IPS DF 4.7 (cell line): ENCODE data around the gene MYO6.
A peak's percentile ranks its signal among the peaks of the same experiment; 100 is the strongest.

Experiments
- DNase-seq: peaks from one replicate; pipeline ENCODE4 v3.0.0-alpha.2; 2013; ENCODE audit warnings: low spot score; ENCODE audit errors: extremely low read depth

The MYO6 gene

DNA sequence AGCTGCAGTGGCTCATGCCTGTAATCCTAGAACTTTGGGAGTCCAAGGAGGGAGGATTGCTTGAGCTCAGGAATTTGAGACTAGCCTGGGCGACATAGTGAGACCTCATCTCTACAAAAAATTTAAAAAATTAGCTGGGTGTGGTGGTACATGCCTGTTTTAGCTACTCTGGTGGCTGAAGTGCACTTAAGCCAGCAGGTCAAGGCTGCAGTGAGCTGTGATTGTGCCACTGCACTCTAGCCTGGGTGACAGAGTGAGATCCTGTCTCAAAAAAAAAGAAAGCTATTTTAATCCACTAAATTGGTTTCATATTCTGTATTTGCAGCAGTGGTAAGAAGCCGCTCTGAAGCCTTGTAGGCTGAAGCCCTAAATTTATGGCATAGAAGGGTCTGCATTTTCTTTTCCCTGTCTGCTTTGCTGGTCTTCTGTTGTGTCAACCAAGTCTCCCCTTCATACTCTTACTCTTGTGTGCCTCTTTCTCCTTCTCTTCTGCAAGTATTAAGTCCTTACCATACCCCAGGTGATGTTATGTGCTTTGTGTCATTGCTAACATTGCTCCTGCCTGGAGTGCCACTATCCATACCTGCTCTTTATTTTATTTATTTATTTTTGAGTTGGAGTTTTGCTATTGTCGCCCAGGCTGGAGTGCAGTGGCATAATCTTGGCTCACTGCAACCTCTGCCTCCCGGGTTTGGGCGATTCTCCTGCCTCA lies 70.9 kb downstream of the MYO6 start:
- DNase-seq = no peak

DNA sequence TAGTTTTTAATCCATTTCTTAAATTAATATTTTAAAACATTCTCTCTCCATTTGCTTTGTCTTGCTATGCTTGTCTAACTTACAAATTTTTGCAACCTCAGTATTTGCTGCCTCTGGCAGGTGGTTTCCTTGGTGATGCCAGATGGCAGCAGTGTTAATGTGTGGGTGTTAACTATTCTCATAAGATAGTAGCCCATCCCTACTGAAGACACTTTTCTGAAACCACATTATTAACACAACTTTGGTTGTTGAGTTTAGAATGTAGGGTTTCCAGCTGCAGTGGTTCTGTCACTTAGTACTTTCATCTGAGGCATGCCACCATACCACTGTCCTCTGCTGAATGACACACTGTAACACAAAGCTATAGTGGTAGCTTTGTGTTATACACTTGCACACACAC lies 75.1 kb downstream of the MYO6 start:
- no peak for DNase-seq

DNA sequence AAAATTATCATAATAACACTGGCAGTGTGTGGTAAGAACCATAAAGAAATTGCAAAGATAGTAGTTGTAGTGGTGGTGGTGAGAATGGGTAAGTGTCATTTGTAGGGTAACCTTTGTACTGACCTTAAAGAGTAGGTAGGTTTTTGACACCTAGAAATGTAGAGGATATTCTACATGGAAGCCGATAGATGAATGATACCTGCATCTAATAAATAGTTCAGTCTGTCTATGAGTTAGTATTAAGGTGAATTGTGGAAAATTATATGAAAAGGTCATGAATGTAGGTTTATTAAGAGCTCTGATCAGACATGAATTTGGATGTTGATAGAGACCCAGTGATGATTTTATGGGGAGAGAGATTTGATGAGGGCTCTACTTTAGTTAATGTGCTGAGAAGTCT lies 78.1 kb downstream of the MYO6 start:
- DNase-seq = no peak

DNA sequence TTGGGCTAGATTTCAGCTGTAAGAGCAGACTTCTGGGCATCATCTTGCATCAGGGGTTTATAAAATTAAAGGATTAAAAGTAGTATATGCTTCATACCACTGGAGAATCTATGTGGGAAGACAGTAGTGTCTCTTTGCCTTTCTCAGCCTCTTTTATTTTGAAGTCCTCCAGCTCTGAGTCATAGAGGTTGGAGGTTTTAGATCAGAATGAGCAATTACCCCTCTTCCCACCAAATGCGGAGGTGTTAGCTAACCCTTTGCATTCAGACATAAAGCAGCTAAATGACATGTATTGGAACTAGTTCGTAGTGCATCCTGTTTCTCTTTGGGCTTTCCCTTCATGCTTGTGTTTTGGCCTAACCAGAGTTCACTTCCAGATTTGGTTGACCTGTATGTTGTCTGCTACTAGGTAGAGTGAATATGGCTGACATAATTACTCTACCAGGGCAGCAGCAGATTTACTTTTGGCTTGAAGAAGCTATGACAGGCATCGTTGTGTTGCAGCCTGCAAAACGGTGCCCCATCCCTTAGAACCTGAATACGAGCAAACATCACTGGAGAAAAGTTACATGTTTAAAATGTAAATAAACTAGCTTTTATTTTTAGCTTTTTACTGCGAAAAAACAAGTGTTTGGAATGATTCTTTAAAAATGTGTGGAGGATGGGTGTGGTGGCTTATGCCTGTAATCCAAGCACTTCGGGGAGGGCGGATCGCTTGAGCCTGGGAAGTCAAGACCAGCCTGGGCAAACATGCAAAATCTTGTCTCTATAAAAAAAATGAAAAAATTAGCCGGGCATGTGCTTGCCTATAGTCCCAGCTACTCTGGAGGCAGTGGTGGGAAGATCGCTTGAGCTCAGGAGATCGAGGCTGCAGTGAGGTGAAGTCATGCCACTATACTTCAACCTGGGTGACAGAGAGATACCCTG lies 82.2 kb downstream of the MYO6 start:
- DNase-seq = no peak

DNA sequence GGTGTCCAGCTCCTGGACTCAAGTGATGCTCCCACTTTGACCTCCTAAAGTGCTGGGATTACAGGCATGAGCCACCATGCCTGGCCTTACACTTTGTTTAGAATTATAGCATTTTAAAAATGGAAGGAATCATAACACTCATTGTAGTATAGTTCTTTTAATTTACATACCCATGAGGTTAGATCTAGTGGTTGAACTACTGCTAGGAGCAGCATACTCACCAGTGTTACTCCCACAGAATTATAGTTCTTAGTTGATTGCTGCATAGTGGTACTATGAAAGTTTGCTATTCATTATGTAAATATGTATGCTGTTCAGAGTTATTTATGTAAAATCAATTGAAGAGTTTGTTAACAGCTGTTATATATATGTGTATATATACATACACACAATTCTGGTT lies 85.4 kb downstream of the MYO6 start:
- no peak for DNase-seq

DNA sequence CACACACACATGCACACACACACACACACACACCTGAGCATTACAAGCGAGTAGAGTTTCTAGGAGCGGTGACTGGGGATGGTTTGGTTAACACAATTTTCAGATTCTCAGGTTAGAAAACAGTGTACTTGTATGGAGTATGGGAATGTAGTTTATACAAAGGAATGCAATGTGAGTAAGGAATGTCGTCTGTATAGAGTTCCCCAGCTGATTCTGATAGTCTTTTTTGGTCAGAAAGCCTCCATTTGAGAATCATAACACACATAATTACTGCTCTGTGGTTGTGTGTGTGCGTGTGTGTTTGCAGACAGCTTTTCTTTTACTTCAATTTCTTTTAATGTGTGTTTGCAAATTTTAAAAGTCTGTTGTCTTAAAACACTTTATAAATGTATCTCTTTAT lies 93.2 kb downstream of the MYO6 start:
- no peak for DNase-seq

DNA sequence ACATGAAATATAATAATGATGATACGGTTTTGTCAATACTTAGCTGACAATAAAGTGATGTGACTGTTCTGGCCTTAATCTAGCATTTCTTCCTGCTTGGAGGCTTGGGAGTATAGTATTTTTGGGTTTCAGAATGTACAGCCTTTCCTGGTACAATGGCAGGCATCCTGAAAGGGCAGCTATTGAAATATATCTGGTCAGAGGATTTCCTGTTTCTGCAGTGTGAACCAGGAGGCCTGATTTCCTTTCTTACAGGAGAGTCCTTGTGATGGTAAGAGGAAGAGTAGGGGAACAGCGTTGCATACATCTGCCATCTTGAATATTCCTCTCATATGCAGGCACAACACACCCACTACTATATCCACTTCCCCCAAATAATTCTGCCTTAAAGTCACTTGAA lies 93.7 kb downstream of the MYO6 start:
- no peak for DNase-seq

DNA sequence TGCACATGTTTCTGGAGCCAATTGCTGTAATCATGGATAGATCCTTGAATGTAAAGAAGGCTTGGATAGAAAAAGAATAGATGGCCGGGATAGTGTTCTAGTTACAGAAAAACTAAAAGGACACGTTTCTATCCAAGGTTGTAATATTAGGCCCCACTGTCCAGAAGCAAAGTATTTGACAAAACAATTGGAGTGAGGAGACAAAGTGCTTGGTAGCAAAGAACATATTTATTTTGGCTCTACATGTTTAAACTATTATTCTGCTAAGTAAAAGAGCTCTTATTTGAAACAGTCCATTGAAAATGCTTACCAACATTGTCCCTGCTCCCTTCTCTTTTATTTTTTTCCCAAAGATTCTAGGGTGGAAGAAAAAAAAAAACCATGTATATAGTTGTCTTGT lies 94.4 kb downstream of the MYO6 start:
- no peak for DNase-seq

DNA sequence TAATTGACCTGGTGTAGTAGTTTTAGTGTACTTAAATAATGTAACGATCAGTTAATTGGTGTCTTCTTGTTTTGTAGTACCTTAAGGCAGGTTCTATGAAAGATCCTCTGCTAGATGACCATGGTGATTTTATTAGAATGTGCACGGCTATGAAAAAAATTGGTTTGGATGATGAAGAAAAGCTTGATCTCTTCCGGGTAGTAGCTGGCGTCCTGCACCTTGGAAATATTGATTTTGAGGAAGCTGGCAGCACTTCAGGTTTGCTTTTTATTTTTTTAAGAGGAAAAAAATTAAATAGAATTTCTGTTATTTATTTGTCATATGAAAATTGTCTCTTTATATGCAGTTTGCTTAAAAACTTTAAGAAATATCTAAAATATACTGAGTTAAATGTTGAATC lies 99.2 kb downstream of the MYO6 start:
- no peak for DNase-seq

DNA sequence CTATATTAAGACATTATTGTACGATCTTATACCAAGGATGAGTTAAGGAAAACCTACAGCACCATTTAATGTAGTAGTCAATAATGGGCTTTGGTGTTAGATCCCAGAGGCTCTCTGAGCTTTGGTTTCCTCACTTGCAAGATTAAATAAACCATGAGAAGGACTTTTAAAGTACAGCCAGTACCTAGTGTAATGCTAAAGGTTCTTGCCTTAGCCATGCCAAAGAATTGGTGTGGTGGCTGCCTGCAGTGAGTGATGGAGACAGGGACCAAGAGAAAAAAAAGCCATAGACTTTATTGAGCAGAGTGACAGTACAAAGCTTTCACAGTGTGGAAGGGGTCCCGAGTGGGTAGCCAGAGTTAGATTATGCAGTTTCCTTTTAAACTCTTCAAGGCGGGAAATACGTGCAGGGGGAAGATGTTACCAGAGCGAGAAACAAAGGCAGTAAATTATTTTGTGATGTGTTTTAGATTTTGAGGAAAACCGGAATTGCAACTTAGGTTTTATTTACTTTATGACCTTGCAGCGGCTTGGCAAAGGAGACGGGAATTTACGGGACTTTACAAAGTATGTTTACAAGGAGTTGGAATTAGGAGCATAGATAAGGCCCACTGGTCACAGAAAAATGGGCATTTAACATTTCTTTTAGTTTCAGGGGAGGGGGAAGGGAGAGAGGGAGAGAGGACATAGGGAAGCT lies 100.4 kb downstream of the MYO6 start:
- DNase-seq = no peak

DNA sequence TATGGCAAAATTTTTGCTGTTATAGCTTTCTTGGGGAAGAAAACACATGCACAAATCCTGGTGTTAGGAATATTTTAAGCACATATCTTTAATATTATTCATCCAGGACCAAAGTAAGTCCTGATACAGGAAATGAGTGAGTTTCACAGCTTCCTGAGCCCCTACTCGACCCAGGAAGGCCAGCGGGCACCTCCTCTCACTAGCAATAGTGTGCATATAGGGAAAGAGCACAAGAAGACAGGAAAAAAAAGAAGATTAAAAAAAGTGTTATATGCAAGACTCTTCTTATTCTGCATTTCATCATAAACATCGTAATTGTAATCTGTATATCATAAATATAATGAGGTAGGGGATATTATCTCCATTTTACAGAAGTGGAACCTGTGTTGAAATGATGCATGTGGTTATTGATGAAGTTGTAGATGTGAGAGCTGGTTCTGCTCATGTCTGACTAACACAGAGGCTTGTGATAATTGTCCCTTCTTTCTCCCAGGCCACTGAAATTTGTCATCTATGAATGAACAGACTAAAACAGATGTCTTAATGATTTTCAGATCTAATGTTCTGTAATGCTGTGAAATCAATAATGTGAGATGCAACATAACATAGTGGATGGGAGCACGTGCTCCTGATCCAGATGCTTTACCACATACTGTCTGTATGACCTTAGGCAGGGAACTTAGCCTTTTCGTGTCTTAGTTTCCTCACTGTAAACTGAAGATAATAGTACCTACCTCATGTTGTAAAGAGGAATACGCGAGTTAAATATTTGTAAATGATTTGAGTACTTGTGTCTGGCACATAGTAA lies 101.2 kb downstream of the MYO6 start:
- no peak for DNase-seq

DNA sequence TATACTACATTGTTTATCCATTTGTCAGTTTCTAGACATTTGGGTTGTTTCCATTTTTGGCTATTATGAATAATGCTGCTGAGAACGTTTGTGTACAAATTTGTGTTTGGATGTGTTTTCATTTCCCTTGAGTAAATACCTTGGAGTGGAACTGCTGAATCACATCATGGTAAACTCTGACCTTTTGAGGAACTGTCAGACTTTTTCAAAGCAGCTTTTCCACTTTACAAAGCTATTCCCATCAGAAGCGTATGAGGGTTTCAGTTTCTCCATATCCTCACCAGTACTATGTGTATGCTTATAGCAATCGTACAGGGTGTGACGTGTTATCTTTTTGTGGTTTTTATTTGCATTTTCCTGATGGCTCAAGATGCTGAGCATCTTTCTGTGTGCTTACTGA lies 103.7 kb downstream of the MYO6 start:
- no peak for DNase-seq

DNA sequence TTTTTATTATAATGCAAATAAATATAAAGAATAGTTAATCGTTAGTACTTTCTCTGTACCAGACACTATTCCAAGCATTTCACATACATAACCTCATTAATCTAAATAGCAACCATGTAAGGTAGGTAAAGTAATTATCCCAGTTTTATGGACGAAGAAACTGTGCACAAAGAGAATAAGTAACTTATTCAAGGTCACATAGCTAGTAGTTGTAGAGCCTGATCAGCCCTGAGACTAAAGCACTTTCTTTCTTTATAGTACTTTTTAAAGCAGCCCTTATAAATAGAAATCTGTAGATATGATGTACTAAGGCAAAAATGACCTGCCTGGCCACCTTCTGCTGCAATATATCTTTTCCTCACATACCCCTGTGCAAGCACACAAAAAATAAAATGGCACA lies 104.8 kb downstream of the MYO6 start:
- no peak for DNase-seq

DNA sequence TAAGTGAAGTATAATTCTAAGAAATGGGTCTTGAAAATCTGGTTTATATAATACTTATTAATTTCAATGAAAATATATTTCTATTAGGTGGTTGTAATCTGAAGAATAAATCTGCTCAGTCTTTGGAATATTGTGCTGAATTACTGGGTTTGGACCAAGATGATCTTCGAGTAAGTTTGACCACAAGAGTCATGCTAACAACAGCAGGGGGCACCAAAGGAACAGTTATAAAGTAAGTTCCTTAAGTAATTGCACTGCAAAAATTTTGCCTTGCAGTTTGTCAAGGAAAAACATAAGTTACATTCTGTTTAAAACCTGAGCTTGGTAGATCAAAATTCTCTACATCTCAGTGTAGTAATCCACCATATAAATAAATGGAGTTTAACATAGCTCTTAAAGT lies 106.0 kb downstream of the MYO6 start:
- peak; percentile 9 for DNase-seq

DNA sequence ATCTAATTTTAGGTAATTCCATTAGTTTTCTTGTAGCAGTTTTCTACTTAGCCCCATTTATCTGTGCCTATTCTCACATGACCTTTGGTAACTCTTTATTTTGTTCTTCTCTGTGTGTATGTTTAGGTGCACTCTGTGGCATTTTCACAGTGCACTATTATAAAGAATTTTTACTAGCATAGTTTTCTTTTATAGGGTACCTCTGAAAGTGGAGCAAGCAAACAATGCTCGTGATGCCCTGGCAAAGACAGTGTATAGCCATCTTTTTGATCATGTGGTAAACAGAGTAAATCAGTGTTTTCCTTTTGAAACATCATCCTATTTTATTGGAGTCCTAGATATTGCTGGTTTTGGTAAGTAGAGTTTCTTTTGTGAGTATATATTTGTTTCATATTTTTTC lies 107.9 kb downstream of the MYO6 start:
- no peak for DNase-seq

DNA sequence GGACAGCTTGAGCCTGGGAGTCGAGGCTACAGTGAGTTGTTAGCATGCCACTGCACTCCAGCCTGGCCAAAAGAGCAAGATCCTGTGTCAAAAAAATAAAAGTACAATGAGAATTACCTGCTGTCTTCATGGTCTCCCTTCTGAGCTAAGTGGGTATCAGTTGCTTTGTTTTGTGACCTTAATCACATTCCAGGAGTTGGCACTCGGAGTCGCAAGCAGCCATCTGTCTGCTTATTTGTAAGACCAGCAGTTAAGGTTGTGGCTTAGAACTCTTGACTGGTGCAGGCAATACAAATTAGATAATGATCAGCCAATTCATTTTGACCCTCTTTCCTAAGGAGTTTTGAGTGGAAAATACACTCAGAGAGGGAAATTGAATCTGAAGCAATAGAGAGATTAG lies 114.0 kb downstream of the MYO6 start:
- DNase-seq = no peak

DNA sequence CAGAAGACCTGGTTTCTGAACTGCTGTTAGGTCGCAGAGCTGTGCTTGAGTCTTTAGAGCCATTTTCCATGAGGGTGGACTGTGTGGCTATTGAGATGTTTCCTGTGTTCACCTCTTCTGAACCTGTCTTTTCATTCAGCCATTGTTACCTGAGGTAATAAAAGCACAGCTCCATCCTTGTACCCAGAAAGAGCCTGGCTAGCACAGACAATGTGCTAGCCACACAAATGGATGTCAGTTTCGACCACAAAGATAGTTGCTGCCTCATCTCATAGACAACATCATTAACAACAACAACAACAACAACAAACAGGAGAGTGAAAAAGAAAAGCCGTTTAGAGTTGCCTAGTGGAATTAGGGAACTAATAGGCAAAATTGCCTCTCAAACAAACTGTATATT lies 114.7 kb downstream of the MYO6 start:
- DNase-seq = no peak

DNA sequence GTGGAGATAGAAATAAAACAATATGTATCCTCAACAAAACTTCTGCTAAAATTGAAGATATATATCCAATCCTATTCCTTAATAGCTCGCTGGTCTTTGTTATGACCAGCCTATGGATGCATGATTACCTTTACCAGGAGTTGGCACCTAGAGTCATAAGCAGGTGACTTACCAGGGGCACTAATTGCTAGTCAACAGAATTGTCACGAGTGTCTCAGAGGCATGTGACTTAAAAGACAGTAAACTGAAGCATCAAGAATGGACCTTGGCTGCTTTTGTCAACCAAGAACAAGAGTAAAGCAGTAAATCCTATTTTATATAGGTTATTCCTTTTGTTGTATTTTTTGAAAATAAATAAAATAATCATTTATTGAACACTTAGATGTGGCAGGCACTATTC lies 115.4 kb downstream of the MYO6 start:
- no peak for DNase-seq

DNA sequence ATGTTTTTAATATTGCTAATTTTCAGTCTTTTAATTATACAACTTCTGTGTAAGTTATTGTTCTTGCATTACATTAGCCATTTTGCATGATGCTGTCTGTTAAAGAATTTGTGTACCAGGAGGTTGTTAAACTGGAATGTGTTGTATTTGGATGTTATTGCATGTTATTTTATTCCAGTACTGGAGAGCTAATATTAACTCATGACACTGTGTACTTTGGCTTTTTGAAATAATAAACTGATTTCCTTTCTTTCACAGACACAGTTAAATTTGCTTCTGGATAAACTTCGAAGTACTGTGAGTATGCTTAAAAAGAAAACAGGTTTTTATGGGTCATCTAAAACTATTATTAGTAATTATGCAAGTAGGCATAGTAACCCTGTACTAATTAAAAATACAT lies 121.3 kb downstream of the MYO6 start:
- no peak for DNase-seq

DNA sequence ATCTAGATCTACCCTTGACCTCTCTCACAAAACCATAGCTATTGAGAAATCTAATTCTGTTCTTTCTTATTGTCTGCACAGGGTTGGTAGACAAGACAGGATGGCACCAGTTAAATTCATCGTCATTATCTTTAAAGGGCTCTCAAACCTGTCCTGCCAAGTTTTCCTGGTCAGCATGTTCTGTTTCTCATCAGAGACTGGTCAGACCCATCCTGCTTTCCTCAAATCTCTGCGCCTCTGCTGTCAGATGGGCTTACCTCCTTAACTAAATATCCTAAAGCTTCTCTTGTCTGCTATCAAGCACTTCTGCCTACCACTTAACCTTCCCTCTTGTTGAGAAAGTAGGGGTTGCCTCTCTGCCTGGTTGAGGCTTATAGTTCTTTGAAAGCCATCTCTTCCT lies 125.2 kb downstream of the MYO6 start:
- DNase-seq = no peak

DNA sequence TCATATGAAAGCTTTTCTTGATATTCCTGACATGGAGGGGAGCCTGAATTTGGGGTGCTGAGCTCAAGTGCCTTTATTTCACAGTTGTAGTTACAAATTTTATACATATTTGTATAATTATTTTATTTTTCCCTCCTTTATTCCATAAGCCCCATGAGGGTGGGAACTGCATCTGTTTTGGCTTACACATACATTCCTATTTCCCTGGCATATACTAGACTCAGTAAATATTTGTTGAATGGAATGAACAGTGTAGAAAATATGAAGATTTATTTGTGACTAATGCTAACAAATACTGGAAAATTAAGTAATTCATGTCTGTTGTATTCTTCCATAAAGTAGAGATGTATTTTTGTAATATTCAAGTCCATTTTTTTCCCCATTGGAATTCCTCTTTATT lies 127.1 kb downstream of the MYO6 start:
- DNase-seq = no peak

DNA sequence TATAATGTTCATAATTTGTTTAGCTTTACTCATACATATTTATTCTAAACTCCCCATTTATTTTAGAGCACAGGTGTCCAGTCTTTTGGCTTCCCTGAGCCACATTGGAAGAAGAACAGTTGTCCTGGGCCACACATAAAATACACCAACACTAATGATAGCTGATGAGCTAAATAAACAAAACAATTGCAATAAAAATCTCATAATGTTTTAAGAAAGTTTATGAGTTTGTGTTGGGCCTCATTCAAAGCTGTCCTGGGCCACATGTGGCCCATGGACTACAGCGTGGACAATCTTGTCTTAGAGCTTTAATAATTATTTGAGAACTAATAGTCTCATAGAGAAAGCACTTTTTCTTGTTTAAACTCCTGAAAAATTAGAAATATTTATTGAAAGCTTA lies 131.3 kb downstream of the MYO6 start:
- no peak for DNase-seq
